T-helper 17 cell (primary cell): Measurements from ENCODE around the gene CYB5D1. TPM values are rescaled to one million over a fixed set of nuclear protein-coding genes. Genes with fewer than 3 reads are reported as not detected.
A peak's percentile ranks its signal among the peaks of the same experiment; 100 is the strongest.

Experiments used
- ATAC-seq: fragments of 150-1000 bp; cut with Tn5 transposase; 2 replicates; pipeline ENCODE4 v1.10.0; 2021; ENCODE audit warnings: mild to moderate bottlenecking, moderate library complexity
- DNase-seq, 3 donors: peaks; one replicate each; pipeline versions ENCODE4 v3.0.0 to v3.0.0-alpha.2; 2020 to 2021
- H3K9me3 ChIP-seq: one replicate; pipeline ENCODE4 v1.7.0; 2013; ENCODE audit warnings: low read length, mild to moderate bottlenecking; ENCODE audit not compliant: control insufficient read depth, poor library complexity, severe bottlenecking
- H3K27ac Mint-ChIP-seq: one replicate; pipeline ENCODE4 v1.8.0; 2022; ENCODE audit warnings: mild to moderate bottlenecking, moderate library complexity, mixed read lengths
- H3K27me3 Mint-ChIP-seq: one replicate; pipeline ENCODE4 v1.8.0; 2022; ENCODE audit warnings: mixed read lengths
- H3K36me3 Mint-ChIP-seq: one replicate; pipeline ENCODE4 v1.8.0; 2022; ENCODE audit warnings: low read depth, mixed read lengths
- H3K4me1 Mint-ChIP-seq: one replicate; pipeline ENCODE4 v1.8.0; 2022; ENCODE audit warnings: mild to moderate bottlenecking, mixed read lengths
- H3K4me3 Mint-ChIP-seq: one replicate; pipeline ENCODE4 v1.8.0; 2022; ENCODE audit warnings: mild to moderate bottlenecking, moderate library complexity, mixed read lengths
- total RNA-seq, 4 donors: library from RNA in 2 of 4; stranded (reverse) in 2 of 4; gene quantifications; one replicate each; pipeline ENCODE4 v1.2.3 and lab custom pipeline; 2022 to 2026

The CYB5D1 gene
- total RNA-seq, 2 donors from 2014 or later: 9.3 to 14.9 TPM

DNA sequence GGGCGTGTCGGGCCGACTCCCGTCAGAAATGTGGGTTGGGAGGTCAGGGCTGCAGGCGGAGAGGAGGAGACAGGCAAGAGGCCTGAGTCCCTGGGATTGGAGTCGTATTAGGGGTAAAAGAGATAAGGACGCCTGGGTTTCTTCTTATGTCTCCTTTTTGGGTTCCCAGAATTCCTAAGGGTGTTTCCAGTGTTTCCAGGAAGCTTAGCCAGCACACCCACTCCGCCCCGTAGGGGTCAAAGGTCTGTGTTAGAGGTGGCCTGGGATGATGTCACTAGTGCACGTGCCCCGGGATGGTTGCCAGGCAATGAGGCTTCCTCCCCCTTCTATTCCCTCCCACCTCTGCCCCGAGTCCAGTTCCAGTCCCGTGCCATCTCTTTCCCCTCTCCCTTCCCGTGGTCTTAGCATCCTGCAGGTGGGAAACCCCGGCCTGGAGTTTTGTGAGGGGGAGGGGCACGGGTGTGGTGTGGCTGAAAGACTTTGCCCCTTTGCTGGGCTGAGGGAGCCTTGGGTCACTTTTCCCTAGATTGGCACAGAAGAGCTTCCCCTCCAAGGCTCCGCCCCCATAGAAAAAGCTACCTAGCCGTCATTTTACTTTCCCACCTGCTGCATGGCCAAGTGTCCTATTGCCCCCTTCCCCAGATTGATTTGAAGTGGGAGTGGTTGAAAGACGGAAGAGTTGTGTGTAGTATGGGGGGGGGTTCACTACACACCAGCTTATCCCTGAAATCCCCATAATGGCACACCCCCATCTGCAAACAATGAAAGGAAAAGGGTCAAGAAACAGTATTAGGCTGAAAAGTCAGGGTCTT, 21.0 kb upstream of the CYB5D1 start:
- H3K36me3 Mint-ChIP-seq: peaks cover 6% of the 10 kb centered on the region
- ATAC-seq: no peak
- H3K27me3 Mint-ChIP-seq: peaks cover 5% of the 10 kb centered on the region
- peak overlapping the region; percentile 98 for H3K4me3 Mint-ChIP-seq
- peak in 2 of 3 donors; percentile 49 to 66 for DNase-seq
- H3K4me1 Mint-ChIP-seq: peaks cover 67% of the 10 kb centered on the region
- H3K27ac Mint-ChIP-seq: peak overlapping the region; percentile 100
- H3K9me3 ChIP-seq: no peaks in the 10 kb centered on the region

DNA sequence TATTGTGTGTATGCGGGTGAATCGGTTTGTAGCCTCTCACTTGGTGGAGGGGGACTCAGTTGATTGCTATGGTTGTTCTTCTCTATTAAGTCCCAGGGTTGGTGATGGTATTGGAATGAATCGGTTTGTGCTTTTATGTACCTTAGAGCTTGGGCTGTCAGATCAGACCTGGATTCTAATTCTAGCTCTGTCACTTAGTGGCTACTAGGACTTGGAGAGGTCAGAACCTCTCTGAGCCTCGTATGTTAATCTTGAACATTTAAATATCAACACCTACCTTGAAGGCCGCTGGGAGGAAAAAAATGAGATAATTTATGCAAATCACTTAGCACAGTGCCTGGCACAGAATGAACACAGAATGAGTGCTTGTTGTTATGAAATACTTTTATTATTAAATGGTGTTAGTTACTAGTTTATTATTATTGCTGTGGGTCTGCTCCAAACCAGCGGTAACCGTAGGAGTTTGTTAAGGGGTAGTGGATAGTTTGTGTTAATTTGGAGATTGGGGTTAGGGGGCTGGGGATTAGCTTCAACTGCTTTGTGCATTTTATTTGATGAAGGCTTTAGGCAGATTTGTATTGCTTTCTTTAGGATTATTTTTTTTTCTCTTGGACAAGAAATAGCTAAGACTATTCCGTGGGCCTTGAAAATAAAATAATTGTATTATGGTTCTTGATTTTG, 20.3 kb upstream of the CYB5D1 start:
- ATAC-seq (no peak), DNase-seq (no peak)

DNA sequence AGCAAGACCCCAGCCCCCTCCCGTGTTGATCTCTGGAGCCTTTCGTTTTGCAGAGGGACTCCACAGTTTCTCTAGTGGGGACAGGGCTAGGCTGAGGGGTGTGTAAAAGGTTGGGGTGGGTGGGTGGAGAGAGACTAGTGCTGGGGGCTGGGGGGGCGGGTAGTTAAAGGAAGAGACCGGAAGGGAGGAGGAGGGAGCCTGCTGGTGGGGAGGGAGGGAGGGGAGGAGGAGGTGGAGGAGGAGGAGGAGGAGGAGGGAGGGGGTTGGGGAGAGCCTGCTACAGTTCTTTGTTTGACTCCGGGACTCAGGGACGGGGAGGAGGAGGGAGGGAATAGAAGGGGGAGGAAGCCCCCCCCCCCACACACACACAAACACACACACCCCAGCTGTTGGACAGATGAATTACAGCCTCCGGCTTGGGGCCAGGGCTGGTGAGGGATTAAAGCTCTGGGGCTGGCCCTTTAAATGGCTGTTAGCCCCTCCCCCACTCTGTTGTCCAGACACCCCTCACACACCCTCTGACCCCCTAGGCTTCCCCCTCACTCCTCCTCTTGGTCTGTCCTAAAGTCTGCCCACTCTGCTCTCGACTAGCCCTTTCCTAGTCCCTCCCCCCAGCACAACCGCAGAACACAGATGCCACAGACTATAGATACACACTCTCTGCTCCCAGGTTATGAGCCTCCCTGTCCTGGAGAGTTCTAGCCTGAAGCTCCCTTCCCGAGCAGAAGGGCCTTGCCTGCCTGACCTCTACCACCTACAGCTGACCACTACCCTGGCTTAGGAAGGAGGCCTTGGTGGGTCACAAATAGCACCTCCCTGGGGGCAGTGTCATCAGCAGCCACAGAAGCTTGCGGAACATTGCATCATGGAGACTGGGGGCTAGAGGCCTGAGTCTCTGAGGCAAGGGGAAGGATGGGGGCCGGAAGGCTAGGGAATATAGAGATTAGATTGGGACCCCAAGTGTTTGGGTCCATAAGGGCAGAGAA, 19.4 kb upstream of the CYB5D1 start:
- Mint-ChIP-seq H3K27me3 (peaks cover 2% of the 10 kb centered on the region), H3K36me3 (peaks cover 10% of the 10 kb centered on the region), H3K4me1 (peaks cover 80% of the 10 kb centered on the region), H3K4me3 (peak overlapping the region; percentile 98), H3K27ac (peak overlapping the region; percentile 100)
- ATAC-seq: no peak
- no peaks in the 10 kb centered on the region for H3K9me3 ChIP-seq
- no peak for DNase-seq

More for the DNA sequence above, 20.3 kb upstream of the CYB5D1 start:
- H3K9me3 ChIP-seq: no peaks in the 10 kb centered on the region
- H3K4me3 Mint-ChIP-seq: peak overlapping the region; percentile 98
- peak overlapping the region; percentile 100 for H3K27ac Mint-ChIP-seq
- H3K4me1 Mint-ChIP-seq: peaks cover 74% of the 10 kb centered on the region
- peaks cover 5% of the 10 kb centered on the region for H3K27me3 Mint-ChIP-seq
- H3K36me3 Mint-ChIP-seq: peaks cover 8% of the 10 kb centered on the region

DNA sequence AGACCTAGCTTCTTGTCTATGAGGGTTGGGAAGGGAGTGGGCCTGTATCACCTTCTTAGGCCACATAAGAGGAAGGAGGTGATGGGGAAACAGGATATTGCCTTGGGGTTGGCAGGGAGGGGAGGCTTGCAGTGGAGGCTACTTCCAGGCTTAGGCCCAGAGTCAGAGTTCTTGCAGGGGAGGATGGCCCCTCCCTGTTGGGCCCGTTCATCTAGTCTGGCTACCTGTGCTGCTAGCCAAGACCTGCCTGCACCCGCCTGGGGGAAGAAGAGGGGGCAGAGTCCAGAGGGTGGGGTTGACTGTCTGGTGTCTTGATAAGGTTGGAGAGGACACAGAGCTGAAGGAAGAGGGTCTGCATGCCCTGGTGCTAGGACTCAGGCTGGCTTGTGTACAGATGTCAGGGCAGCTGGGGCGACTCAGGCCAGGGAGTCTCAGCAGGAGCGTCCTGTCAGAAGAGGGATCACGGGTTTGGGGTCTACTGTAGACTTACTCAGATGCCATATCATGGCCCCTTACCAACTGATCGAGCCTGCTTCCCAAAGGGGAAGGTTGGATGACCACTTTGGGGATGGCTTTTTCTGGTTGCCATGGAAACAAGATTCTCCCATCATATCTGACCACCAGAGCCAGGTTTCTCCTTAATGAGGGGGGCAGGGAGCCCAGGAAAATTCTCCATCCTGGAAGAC, 18.5 kb upstream of the CYB5D1 start:
- ATAC-seq: no peak
- H3K36me3 Mint-ChIP-seq: peaks cover 10% of the 10 kb centered on the region
- no peak for DNase-seq

DNA sequence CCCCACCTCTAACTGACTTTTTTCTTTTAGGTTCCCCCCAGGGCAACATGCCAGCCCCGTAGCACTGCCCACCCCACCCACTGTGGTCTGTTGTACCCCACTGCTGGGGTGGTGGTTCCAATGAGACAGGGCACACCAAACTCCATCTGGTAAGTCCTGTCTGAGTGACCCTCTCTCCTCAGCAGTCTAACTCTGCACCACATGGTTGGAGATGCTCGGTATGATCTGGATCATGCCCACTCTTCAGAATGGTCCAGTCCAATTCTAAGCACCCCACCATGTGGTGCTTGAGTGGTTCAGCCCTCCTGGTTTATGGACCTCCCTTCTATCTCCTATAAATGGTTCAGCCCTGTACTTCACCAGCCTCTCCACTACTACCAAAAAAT, 17.9 kb upstream of the CYB5D1 start:
- H3K4me1 Mint-ChIP-seq: peaks cover 82% of the 10 kb centered on the region
- peak overlapping the region; percentile 100 for H3K27ac Mint-ChIP-seq
- H3K4me3 Mint-ChIP-seq: peak overlapping the region; percentile 100
- H3K9me3 ChIP-seq: no peaks in the 10 kb centered on the region
- H3K27me3 Mint-ChIP-seq: no peaks in the 10 kb centered on the region
- DNase-seq: no peak
- H3K36me3 Mint-ChIP-seq: peaks cover 9% of the 10 kb centered on the region
- ATAC-seq: no peak

More for the DNA sequence above, 18.5 kb upstream of the CYB5D1 start:
- no peaks in the 10 kb centered on the region for H3K27me3 Mint-ChIP-seq
- peak overlapping the region; percentile 86 for H3K4me3 Mint-ChIP-seq
- H3K4me1 Mint-ChIP-seq: peaks cover 83% of the 10 kb centered on the region
- H3K9me3 ChIP-seq: no peaks in the 10 kb centered on the region
- peak overlapping the region; percentile 100 for H3K27ac Mint-ChIP-seq

DNA sequence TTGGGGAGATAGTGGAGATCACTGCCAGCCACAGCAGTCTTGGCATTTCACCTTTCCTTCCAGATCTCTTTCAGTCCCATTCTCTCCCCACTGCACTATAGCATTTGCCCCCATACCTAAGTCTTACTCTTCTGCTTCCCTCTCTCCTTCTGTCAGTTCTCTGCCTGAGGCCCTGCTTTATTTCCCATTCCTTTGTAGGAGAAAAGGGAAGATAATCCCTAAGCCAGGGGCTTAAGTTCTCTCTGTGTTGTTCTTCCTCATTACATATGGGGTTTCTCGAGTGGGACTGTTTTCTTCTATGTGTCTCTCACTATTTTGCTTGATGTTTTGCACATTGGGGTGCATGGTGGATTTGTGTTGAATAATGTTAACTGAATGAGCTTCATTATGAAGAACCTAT, 17.4 kb upstream of the CYB5D1 start:
- DNase-seq: no peak
- H3K9me3 ChIP-seq: no peaks in the 10 kb centered on the region
- peak overlapping the region; percentile 100 for H3K27ac Mint-ChIP-seq
- H3K4me3 Mint-ChIP-seq: peak overlapping the region; percentile 100
- ATAC-seq: no peak
- no peaks in the 10 kb centered on the region for H3K27me3 Mint-ChIP-seq
- H3K36me3 Mint-ChIP-seq: peaks cover 9% of the 10 kb centered on the region
- H3K4me1 Mint-ChIP-seq: peaks cover 77% of the 10 kb centered on the region

DNA sequence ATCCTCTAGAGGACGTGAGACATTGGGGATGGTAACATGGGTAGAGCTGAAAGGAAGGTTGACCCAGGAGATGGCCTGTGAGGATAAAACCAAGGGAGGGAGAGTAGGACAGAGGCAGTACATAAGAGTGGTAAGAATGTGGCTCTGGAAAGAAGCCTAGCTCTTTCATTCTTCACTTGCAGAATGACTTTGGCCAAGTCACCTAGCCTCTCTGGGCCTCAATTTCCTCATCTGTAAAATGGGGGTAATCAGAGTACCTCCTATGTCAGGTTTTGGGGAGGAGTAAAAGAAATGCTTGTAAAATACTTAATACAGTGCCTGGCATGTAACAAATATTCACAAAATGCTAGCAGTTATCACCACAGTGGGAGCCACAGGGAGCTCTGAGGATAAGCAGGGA, 16.9 kb upstream of the CYB5D1 start:
- ATAC-seq: no peak
- no peaks in the 10 kb centered on the region for H3K9me3 ChIP-seq
- Mint-ChIP-seq H3K36me3 (peaks cover 9% of the 10 kb centered on the region), H3K27ac (peak overlapping the region; percentile 100), H3K27me3 (no peaks in the 10 kb centered on the region), H3K4me3 (peak overlapping the region; percentile 100), H3K4me1 (peaks cover 78% of the 10 kb centered on the region)
- DNase-seq: no peak

DNA sequence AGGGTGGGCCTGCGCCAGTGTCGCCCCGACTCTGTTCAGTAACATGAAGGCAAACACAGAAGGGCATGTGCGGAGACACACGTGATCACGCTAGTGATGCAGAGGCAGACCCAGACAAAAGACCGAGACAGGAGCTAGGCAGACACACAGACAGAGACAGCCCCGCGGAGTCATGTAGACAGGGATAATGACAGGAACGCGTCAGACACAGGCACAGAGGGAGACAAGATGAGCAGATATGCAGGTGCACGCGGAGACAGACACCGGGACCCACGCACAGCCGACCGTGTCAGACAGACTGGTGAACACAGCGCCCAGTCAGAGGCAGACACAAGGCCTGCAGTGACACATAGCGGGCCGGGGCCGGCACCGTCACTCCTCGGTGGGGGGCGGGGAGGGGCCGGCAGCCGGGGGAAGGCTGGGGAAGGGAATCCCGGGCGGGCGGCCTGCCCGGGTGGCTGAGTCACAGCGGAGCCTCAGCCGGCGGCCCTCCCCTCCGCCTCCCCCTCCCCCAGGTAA, 16.3 kb upstream of the CYB5D1 start:
- Mint-ChIP-seq H3K4me1 (peaks cover 73% of the 10 kb centered on the region), H3K4me3 (peak overlapping the region; percentile 100), H3K27ac (peak overlapping the region; percentile 100), H3K36me3 (peaks cover 9% of the 10 kb centered on the region), H3K27me3 (no peaks in the 10 kb centered on the region)
- peak; percentile 47 for ATAC-seq
- peak; percentile 85 to 96 (median 89) for DNase-seq
- H3K9me3 ChIP-seq: no peaks in the 10 kb centered on the region

DNA sequence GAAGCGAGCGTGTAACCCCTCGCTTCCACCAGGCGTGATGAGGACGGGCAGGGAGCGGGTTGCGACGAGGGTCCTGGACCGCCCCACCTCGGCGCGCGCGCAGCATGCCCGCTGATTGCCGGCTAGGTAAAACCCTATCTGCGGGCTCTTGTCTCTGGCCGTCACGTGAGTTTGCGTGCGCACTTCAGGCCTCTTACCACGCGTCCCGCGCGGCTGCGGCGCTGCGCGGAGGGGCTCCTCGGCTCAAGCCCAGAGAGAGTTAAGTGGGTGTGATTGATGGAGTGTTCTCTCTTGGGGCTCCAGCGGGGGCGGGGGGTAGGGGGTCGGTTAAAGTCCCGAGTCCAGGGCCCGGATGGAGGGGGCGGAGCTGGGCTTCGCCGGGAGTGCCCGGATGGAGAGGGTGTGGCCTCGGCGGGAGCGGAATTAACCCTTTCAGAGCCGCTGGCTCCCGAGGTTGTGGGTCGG, 15.9 kb upstream of the CYB5D1 start:
- ATAC-seq (peak; percentile 29), DNase-seq (peak; percentile 72 to 80 (median 75))
- H3K27me3 Mint-ChIP-seq: no peaks in the 10 kb centered on the region
- H3K4me1 Mint-ChIP-seq: peaks cover 69% of the 10 kb centered on the region
- H3K4me3 Mint-ChIP-seq: peak overlapping the region; percentile 100
- peak overlapping the region; percentile 100 for H3K27ac Mint-ChIP-seq
- peaks cover 9% of the 10 kb centered on the region for H3K36me3 Mint-ChIP-seq
- no peaks in the 10 kb centered on the region for H3K9me3 ChIP-seq

DNA sequence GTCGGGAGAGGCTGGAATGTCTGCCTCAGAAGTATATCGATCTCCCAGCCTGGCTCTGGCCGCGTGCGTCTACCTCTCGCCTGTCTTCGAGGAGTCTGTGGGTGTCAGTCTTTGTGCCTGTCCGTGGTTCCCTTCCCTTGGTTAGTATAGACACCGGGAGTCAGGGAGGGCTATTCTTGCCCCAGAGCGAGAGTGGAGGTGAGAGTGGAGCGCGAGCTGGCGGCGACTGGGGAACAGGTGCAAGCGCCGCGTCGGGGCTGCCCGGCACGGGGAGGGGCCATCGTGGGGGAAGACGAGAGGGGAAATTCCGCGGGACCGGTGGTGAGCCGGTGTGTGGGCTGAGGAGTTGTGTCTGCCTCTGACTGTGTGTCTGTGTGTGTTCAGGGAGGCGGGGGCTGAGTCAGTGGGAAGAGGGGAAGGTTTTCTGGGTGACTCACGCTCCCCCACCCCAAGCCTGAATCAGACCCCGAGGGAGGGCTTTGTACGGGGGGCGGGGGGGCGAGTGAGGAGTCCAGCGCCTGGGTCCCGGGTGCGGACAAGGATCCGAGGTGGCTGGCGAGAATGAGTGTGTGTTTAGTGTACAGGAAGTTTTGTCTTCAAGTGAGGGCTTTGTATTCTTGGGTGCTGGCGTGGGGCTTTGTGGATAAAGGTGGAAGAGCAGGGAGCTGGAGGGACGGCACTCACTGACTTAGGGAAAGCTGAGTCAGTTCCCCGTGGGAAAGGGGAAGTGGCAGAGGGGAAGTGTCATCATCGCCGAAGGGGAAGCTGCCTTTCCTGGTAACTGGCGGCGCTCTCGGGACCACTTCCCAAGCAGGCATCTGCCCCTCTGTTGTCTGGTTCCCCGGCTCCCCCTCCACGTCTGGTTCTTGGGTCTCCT, 15.2 kb upstream of the CYB5D1 start:
- H3K4me3 Mint-ChIP-seq: peak overlapping the region; percentile 100
- ATAC-seq: peak; percentile 62
- DNase-seq: peak; percentile 93 to 96 (median 96)
- peak overlapping the region; percentile 100 for H3K27ac Mint-ChIP-seq
- no peaks in the 10 kb centered on the region for H3K9me3 ChIP-seq
- peaks cover 9% of the 10 kb centered on the region for H3K36me3 Mint-ChIP-seq
- no peaks in the 10 kb centered on the region for H3K27me3 Mint-ChIP-seq
- peaks cover 63% of the 10 kb centered on the region for H3K4me1 Mint-ChIP-seq

DNA sequence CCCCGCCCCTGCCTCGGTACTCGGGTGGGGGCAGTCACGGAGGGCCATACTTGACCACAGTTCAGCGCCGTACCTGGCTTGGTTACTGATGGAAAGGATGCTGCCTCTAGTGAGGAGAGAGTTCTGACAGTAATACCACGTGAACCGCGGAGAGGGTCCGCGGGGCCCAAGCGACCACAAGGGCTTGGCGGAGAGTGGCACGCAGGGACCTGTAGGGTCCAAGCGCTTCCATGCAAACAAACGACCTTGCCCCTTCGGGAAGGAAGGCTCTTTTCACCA, 14.6 kb upstream of the CYB5D1 start:
- DNase-seq (no peak), ATAC-seq (no peak)
- no peaks in the 10 kb centered on the region for H3K27me3 Mint-ChIP-seq
- H3K27ac Mint-ChIP-seq: peak overlapping the region; percentile 100
- peaks cover 9% of the 10 kb centered on the region for H3K36me3 Mint-ChIP-seq
- no peaks in the 10 kb centered on the region for H3K9me3 ChIP-seq
- peak overlapping the region; percentile 100 for H3K4me3 Mint-ChIP-seq
- H3K4me1 Mint-ChIP-seq: peaks cover 60% of the 10 kb centered on the region
